ENCODE data around the gene CCDC196.

CCDC196 gene

GRCh38 chr14:66468778-66469367 lies 17.3 kb upstream of the CCDC196 start:
- Histone ChIP-seq H3K4me2 (ENCODE audit: low read length) (no peak overlapping the region), H3K27me3 (ENCODE audit: control insufficient read depth, low read length) (no peaks in the 10 kb centered on the region), H3K4me1 (ENCODE audit: control insufficient read depth, low read length) (no peaks in the 10 kb centered on the region), H3K9me2 (replicated peaks; ENCODE audit: control insufficient read depth, low read length) (no peaks in the 10 kb centered on the region), H3F3A (ENCODE audit: control insufficient read depth, insufficient read depth) (no peaks in the 10 kb centered on the region), H3K36me3 (ENCODE audit: control insufficient read depth, low read length) (no peaks in the 10 kb centered on the region), H3K79me2 (ENCODE audit: control insufficient read depth, low read length) (no peaks in the 10 kb centered on the region), H3K4me3 (ENCODE audit: low read length) (no peak overlapping the region), H4K20me1 (ENCODE audit: control insufficient read depth, insufficient read depth, low read depth, low read length) (no peaks in the 10 kb centered on the region), H3K27ac (ENCODE audit: low read depth, low read length) (no peak overlapping the region), H3K9me3 (ENCODE audit: control insufficient read depth, insufficient read depth, low read length) (peaks cover 10% of the 10 kb centered on the region; the same call in 1 of the 2 replicates)
- TF ChIP-seq CTCF (IDR thresholded peaks at IDR 0.05; ENCODE audit: low read depth, low read length, poor library complexity, severe bottlenecking) (no peak), EZH2phosphoT487 (IDR thresholded peaks at IDR 0.05; ENCODE audit: borderline replicate concordance, low read length) (no peak)

- Histone ChIP-seq H4K20me1 (ENCODE audit: control insufficient read depth, insufficient read depth, low read depth, low read length) (no peaks in the 10 kb centered on the region), H3K27ac (ENCODE audit: low read depth, low read length) (no peak overlapping the region), H3K9me2 (replicated peaks; ENCODE audit: control insufficient read depth, low read length) (no peaks in the 10 kb centered on the region), H3F3A (ENCODE audit: control insufficient read depth, insufficient read depth) (no peaks in the 10 kb centered on the region), H3K4me1 (ENCODE audit: control insufficient read depth, low read length) (no peaks in the 10 kb centered on the region), H3K36me3 (ENCODE audit: control insufficient read depth, low read length) (no peaks in the 10 kb centered on the region), H3K79me2 (ENCODE audit: control insufficient read depth, low read length) (no peaks in the 10 kb centered on the region), H3K9me3 (ENCODE audit: control insufficient read depth, insufficient read depth, low read length) (peaks cover 10% of the 10 kb centered on the region; the same call in 1 of the 2 replicates), H3K4me2 (ENCODE audit: low read length) (no peak overlapping the region), H3K4me3 (ENCODE audit: low read length) (no peak overlapping the region), H3K27me3 (ENCODE audit: control insufficient read depth, low read length) (no peaks in the 10 kb centered on the region)
- TF ChIP-seq CTCF (IDR thresholded peaks at IDR 0.05; ENCODE audit: low read depth, low read length, poor library complexity, severe bottlenecking): no peak
- no peak for TF ChIP-seq EZH2phosphoT487 (IDR thresholded peaks at IDR 0.05; ENCODE audit: borderline replicate concordance, low read length)
These were observed 14.6 kb upstream of the CCDC196 start for GRCh38 chr14:66471584-66471983.

GRCh38 chr14:66472251-66472650 lies 13.9 kb upstream of the CCDC196 start:
- no peaks in the 10 kb centered on the region for H4K20me1 ChIP-seq (ENCODE audit: control insufficient read depth, insufficient read depth, low read depth, low read length)
- H3K79me2 ChIP-seq (ENCODE audit: control insufficient read depth, low read length): no peaks in the 10 kb centered on the region
- no peak for TF ChIP-seq CTCF (IDR thresholded peaks at IDR 0.05; ENCODE audit: low read depth, low read length, poor library complexity, severe bottlenecking)
- no peak for TF ChIP-seq EZH2phosphoT487 (IDR thresholded peaks at IDR 0.05; ENCODE audit: borderline replicate concordance, low read length)
- H3K4me2 ChIP-seq (ENCODE audit: low read length): no peak overlapping the region
- no peaks in the 10 kb centered on the region for H3K27me3 ChIP-seq (ENCODE audit: control insufficient read depth, low read length)
- H3K4me3 ChIP-seq (ENCODE audit: low read length): no peak overlapping the region
- no peaks in the 10 kb centered on the region for H3K4me1 ChIP-seq (ENCODE audit: control insufficient read depth, low read length)
- H3K27ac ChIP-seq (ENCODE audit: low read depth, low read length): no peak overlapping the region
- peaks cover 10% of the 10 kb centered on the region; the same call in 1 of the 2 replicates for H3K9me3 ChIP-seq (ENCODE audit: control insufficient read depth, insufficient read depth, low read length)
- H3K9me2 ChIP-seq (replicated peaks; ENCODE audit: control insufficient read depth, low read length): no peaks in the 10 kb centered on the region
- H3K36me3 ChIP-seq (ENCODE audit: control insufficient read depth, low read length): no peaks in the 10 kb centered on the region
- H3F3A ChIP-seq (ENCODE audit: control insufficient read depth, insufficient read depth): no peaks in the 10 kb centered on the region
